Liver (tissue), 3 donors: ENCODE measurements around the gene NPAS2.

Source experiments
- ATF3 ChIP-seq: IDR thresholded peaks from 2 replicates; pipeline ENCODE4 v1.6.1; 2016; ENCODE audit warnings: antibody characterized with exemption
- HNF4G ChIP-seq: IDR thresholded peaks from 2 replicates; pipeline ENCODE4 v1.6.1; 2016; ENCODE audit warnings: antibody characterized with exemption
- JUND ChIP-seq, 2 donors: IDR thresholded peaks; 2 replicates each; pipeline ENCODE4 v1.6.1; 2016; ENCODE audit warnings: antibody characterized with exemption in 2 of 2
- MAX ChIP-seq: IDR thresholded peaks from 2 replicates; pipeline ENCODE4 v1.6.1; 2016; ENCODE audit warnings: antibody characterized with exemption
- RAD21 ChIP-seq, 2 donors: IDR thresholded peaks; 2 replicates each; pipeline ENCODE4 v1.6.1; 2016; ENCODE audit warnings: antibody characterized with exemption in 2 of 2, mild to moderate bottlenecking in 2 of 2
- REST ChIP-seq: IDR thresholded peaks from 2 replicates; pipeline ENCODE4 v1.6.1; 2016; ENCODE audit warnings: antibody characterized with exemption, mild to moderate bottlenecking
- SP1 ChIP-seq: IDR thresholded peaks from 2 replicates; pipeline ENCODE4 v1.6.1; 2018; ENCODE audit warnings: antibody characterized with exemption, mild to moderate bottlenecking
- TAF1 ChIP-seq: conservative IDR thresholded peaks from 2 replicates; pipeline ENCODE4 v1.6.1; 2016; ENCODE audit warnings: antibody characterized with exemption, mild to moderate bottlenecking
- ZBTB33 ChIP-seq: IDR thresholded peaks from 2 replicates; pipeline ENCODE4 v1.6.1; 2016; ENCODE audit warnings: antibody characterized with exemption
- TF ChIP-seq, protein P1 (sequence below): fragments of 150-350 bp; IDR thresholded peaks from 2 replicates; pipeline ENCODE4 v1.5.1; 2017; ENCODE audit warnings: improper control_type of control experiment, low read depth, low read length; ENCODE audit not compliant: missing input control
- donor health status: healthy.
- donor health status: healthy.

DNA sequence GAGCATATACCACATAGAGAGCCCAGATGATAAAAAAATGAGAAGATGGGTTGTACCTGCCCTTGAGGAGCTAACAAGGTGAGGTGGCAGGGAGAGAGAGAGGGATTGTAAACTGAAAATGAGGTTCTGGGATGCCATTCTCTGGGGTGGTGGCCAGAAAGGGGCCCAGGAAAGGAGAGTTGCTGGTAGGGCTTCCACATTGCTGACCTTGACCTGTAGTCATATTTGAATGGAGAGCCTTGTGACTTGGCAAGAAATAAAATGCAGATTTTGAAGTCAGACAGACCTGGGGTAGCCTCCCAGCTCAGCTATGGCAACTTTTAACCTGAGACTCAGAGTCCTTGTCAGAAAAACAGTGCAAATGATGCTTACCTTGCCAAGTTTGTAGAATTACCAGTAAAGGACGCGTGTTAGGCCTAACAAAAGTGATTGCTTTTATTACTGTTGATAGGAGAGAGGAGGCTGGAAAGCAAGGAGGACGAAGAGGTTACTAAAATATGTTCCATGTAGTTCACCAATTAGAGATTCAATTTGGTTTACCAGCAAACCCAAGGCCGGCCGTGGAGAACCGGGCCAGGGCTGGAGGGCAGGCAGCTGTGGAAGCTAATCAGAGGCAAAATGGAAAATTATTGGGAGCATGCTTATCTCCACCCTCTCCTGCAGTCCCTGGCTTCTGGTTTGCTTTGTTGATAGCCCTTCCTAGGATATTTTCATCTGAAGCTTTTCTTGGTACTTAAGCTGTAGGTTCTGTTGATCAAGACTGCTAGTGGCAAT, 3.9 kb downstream of the NPAS2 start:
- TF ChIP-seq, protein P1, sequence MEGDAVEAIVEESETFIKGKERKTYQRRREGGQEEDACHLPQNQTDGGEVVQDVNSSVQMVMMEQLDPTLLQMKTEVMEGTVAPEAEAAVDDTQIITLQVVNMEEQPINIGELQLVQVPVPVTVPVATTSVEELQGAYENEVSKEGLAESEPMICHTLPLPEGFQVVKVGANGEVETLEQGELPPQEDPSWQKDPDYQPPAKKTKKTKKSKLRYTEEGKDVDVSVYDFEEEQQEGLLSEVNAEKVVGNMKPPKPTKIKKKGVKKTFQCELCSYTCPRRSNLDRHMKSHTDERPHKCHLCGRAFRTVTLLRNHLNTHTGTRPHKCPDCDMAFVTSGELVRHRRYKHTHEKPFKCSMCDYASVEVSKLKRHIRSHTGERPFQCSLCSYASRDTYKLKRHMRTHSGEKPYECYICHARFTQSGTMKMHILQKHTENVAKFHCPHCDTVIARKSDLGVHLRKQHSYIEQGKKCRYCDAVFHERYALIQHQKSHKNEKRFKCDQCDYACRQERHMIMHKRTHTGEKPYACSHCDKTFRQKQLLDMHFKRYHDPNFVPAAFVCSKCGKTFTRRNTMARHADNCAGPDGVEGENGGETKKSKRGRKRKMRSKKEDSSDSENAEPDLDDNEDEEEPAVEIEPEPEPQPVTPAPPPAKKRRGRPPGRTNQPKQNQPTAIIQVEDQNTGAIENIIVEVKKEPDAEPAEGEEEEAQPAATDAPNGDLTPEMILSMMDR: no peak
- TF ChIP-seq JUND (IDR thresholded peaks at IDR 0.05) (no peak), MAX (no peak), RAD21 (IDR thresholded peaks at IDR 0.05) (no peak), REST (no peak), TAF1 (no peak), ATF3 (no peak), SP1 (no peak), HNF4G (no peak), ZBTB33 (no peak)
